Calu3 (cell line): ENCODE results near the gene CRYGN. TPM values are rescaled to one million over a fixed set of nuclear protein-coding genes. Genes with fewer than 3 reads are reported as not detected.

Experiments used
- BruUV-seq: library from RNA; stranded (reverse); fragments of 400-500 nt; replicated peaks from 2 replicates; lab custom pipeline; 2021; lab: Mats Ljungman, UMichigan
- CTCF ChIA-PET: fragments of 300-600 bp; sonication (Branson Sonifier 250); formaldehyde crosslinking; loops from one replicate; lab custom pipeline; 2022; ENCODE audit warnings: antibody characterized with exemption; lab: Charles Lee
- DNase-seq: peaks from one replicate; pipeline ENCODE4 v3.0.0; 2022
- H3K27ac Mint-ChIP-seq: one replicate; pipeline ENCODE4 v1.8.0; 2022; ENCODE audit warnings: mixed read lengths; ENCODE audit not compliant: unreplicated experiment
- H3K27me3 Mint-ChIP-seq: one replicate; pipeline ENCODE4 v1.8.0; 2022; ENCODE audit warnings: mixed read lengths; ENCODE audit not compliant: unreplicated experiment
- H3K36me3 Mint-ChIP-seq: one replicate; pipeline ENCODE4 v1.8.0; 2022; ENCODE audit warnings: mild to moderate bottlenecking, moderate library complexity, mixed read lengths; ENCODE audit not compliant: insufficient read depth, unreplicated experiment
- H3K4me1 Mint-ChIP-seq: one replicate; pipeline ENCODE4 v1.8.0; 2022; ENCODE audit warnings: mild to moderate bottlenecking, low read depth, mixed read lengths; ENCODE audit not compliant: unreplicated experiment
- H3K4me3 Mint-ChIP-seq: one replicate; pipeline ENCODE4 v1.8.0; 2022; ENCODE audit warnings: mild to moderate bottlenecking, low read depth, moderate library complexity, mixed read lengths; ENCODE audit not compliant: unreplicated experiment
- H3K9me3 Mint-ChIP-seq: one replicate; pipeline ENCODE4 v1.8.0; 2022; ENCODE audit warnings: low read depth, mixed read lengths; ENCODE audit not compliant: unreplicated experiment
- CTCF ChIP-seq: fragments of 200-600 bp; IDR thresholded peaks from one replicate; pipeline ENCODE4 v1.8.0; 2022; ENCODE audit warnings: antibody characterized with exemption; ENCODE audit not compliant: unreplicated experiment
- intact Hi-C: fragments of 100-400 bp; cut with micrococcal nuclease; formaldehyde crosslinking; loops from one replicate; pipeline ENCODE4 v1.10.0; 2022; ENCODE audit not compliant: unreplicated experiment
- total RNA-seq: library from RNA; stranded (reverse); gene quantifications from 2 replicates; pipeline ENCODE4 v1.2.3, GENCODE V29; 2022

The CRYGN gene
- total RNA-seq, 1 experiment from 2014 or later = not detected

GRCh38 chr7:151455690-151456089, 15.7 kb upstream of the CRYGN start:
- Mint-ChIP-seq H3K9me3 (no peaks in the 10 kb centered on the region), H3K36me3 (peaks cover 12% of the 10 kb centered on the region), H3K4me1 (peaks cover 15% of the 10 kb centered on the region), H3K4me3 (no peak overlapping the region), H3K27ac (no peak overlapping the region), H3K27me3 (peaks cover 29% of the 10 kb centered on the region)
- no peak for TF ChIP-seq CTCF
- BruUV-seq = no TSS peak
- CTCF ChIA-PET = no interaction called here
- intact Hi-C loops = no loop called here
- DNase-seq = no peak

- Mint-ChIP-seq H3K27me3 (peaks cover 35% of the 10 kb centered on the region), H3K9me3 (no peaks in the 10 kb centered on the region), H3K27ac (no peak overlapping the region), H3K4me3 (no peak overlapping the region), H3K4me1 (peaks cover 8% of the 10 kb centered on the region), H3K36me3 (peaks cover 7% of the 10 kb centered on the region)
- TF ChIP-seq CTCF = no peak
- DNase-seq = no peak
- CTCF ChIA-PET = no interaction called here
- intact Hi-C loops = no loop called here
- no TSS peak for BruUV-seq
These were observed 15.1 kb upstream of the CRYGN start for GRCh38 chr7:151454932-151455530.

- Mint-ChIP-seq H3K4me3 (no peak overlapping the region), H3K27ac (no peak overlapping the region), H3K9me3 (no peaks in the 10 kb centered on the region), H3K4me1 (peaks cover 1% of the 10 kb centered on the region), H3K27me3 (peaks cover 36% of the 10 kb centered on the region), H3K36me3 (peaks cover under 1% of the 10 kb centered on the region)
- no peak for DNase-seq
- BruUV-seq = no TSS peak
- CTCF ChIA-PET = no interaction called here
- no peak for TF ChIP-seq CTCF
- intact Hi-C loops = no loop called here
These were observed 14.4 kb upstream of the CRYGN start for GRCh38 chr7:151454305-151454704.

- Mint-ChIP-seq H3K4me3 (no peak overlapping the region), H3K27ac (no peak overlapping the region), H3K27me3 (peaks cover 36% of the 10 kb centered on the region), H3K36me3 (no peaks in the 10 kb centered on the region), H3K4me1 (no peaks in the 10 kb centered on the region), H3K9me3 (no peaks in the 10 kb centered on the region)
- no peak for TF ChIP-seq CTCF
- intact Hi-C loops = no loop called here
- CTCF ChIA-PET = no interaction called here
- BruUV-seq = no TSS peak
- no peak for DNase-seq
These were observed 13.4 kb upstream of the CRYGN start for GRCh38 chr7:151453326-151453791.
